Left forelimb (tissue), 1 donor: ENCODE data around the gene SGK1.
"Not testable (repeated sequence)": the region's sequence is repeated elsewhere in the genome, so short reads cannot be mapped to it uniquely, and the experiment has no call there.

Experiments used
- DNase-seq: peaks from one replicate; pipeline ENCODE4 v3.0.0-alpha.2; 2018; ENCODE audit warnings: low spot score

The SGK1 gene

DNA sequence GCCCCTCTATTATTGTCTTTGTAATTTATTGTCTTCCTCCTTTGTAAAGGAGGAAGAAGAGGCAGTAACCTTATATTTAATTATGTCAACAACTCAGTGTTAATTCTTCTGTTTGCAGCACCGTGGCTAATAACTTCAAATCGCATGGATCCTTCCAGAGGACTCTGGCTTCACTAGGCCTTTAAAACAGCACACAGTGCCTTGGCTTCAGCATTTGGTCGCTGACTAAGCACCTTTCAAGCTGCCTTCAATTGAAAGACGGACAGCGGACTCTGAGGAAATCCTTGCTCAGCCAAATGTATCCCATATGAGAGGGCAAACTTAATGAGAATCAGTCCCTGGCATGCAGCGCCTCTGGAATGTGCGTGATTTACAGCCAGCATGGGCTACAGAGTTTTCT, 64.2 kb downstream of the SGK1 start:
- no peak for DNase-seq

DNA sequence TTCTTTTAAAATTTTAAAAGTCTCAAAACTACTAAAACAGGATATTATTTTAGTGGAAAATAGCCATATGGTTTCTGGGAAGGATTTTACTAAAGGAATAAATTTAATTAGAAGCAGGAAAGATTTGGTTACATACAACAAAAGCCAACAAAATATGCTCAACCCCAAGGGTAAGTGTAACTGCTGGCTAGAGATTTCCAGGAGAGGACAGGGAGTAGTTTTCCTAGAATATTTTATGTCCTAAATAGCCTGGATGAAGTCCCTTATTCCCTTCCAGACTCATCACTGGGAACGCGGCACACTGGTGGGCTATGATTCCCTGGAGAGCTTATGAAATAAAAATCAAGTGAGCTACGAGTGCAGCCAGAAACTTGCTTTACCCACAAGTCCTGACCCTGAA, 66.6 kb downstream of the SGK1 start:
- no peak for DNase-seq

DNA sequence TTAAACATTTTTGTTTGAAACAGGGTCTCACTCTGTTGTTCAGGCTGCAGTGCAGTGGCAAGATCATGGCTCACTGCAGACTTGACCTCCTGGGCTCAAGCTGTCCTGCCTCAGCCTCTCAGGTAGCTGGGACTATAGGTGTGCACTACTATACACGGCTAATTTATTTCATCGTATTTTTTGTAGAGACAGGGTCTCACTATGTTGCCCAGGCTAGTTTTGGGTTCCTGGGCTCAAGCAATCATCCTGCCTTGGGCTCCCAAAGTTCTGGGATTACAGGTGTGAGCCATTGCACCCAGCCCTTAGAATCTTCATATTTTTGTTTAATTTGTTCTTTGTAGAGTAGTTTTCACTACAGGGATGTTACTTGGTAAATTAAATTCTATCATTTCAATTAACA, 67.1 kb downstream of the SGK1 start:
- DNase-seq: no peak

DNA sequence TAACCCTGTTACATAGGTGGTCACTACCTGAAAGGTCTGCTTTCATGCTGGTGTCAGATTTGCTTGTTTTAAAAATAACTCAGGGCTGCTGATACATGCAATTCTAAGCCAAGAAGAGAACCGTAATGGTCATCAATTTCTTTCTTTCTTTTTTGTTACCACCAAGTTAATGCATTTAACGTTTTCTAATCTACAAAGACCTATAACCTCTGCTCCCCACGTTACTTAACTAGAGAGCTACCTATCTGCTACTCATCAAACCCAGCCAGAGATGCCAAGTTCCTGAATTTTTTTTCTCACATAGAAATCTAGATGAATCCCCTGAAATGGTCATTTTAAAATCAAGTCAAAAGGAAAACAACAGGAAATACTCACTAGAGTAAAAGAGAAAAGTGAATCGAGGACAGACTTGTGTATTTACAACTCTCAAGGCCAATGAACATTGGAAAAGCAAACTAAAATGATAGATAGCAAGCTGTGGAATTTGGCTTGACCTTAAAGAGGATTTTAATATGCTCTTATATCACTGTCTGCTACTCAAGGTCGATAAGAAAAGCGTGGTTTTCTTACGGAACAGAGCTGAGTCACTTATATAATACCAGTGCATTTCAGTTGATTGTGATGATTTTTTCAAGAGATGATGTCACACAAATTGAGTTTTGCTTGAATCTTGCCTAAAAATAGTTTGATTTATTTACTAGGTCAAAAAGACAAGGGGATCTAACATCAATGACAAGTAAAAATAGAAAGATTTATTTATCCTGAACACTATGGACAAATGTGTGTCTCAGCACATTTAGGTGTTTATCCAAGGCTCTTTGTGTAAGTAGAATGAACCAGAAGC, 67.9 kb downstream of the SGK1 start:
- no peak for DNase-seq

DNA sequence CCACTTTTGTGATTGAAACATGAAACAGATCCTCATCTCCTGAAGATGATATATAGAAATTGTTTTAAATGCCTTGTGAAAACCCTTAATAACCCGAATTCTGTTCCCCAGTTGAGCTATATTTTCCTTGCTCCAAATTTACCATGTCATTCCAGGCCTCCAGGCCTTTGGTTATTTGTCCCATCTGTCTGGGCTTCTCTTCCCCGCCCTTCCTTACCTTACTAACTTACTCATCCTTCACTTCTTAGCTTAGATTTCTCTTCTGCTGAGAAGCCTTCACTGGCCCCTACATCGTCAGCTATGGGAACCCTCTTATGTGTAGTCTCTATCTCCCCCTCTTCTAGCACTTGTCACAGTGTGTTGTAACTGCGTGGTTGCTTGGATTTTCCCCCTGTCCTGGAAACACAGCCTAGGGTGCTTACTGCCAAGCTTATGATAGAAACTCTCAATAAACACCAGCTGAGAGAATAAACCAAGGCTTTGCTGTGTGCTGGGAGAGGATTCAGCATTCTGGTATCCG, 68.6 kb downstream of the SGK1 start:
- no peak for DNase-seq

DNA sequence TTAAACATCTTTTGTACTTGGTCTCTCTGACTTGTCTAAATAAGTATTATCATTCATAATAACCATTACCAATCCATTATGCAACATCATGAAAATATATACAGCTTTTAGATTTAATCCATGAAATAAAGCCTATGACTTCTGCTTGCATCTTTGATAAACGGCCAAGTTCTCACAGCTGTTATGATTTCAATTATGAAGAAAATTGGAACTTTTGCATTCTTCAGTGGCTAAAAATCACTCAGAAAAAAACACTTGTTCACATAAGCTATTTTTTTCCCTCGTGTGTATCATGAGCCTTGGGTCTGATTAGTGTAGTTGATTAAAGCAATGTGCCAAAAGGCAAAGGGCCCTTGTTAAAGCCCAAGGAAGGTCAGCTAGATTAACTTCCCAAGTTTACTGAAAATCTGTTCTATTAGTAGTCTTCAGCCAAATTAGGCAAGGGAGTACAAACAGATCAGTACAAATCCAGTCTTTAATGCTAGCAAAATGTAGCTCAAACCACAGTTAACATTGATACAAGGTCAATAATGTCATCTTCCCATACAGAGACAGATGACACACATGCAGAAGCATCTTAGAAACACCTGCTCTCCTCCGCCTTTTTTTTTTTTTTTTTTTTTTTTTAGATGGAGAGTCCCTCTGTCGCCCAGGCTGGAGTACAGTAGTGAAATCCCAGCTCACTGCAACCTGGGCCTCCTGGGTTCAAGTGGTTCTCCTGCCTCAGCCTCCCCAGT, 69.9 kb downstream of the SGK1 start:
- DNase-seq: no peak

DNA sequence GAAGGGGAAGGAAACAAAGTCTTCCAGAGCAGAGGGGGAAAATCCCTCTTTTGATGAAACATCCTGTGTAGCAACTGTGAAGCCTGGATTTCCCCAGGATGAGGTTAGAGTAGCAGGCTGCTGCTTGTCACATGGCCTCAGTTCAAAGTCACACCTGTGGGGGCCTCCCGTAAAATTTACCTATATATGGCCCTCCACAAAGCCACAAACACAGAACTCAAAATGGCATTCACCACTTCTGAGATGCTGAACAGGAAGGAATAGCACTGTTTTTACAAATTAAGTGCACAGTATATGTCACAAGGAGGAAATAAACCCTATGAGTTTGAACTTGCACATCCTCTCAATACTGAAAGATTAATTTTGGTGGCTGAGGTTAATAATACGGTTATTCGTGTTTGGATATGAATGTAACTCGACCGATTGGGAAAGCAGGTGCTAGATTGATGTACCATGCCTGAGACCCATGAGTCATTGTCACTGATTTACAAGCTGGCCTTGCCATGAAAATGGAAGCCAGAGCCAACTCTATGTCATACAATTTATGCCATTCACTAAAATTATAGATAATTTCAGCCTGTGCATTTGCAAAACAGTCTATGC, 70.6 kb downstream of the SGK1 start:
- DNase-seq: no peak

DNA sequence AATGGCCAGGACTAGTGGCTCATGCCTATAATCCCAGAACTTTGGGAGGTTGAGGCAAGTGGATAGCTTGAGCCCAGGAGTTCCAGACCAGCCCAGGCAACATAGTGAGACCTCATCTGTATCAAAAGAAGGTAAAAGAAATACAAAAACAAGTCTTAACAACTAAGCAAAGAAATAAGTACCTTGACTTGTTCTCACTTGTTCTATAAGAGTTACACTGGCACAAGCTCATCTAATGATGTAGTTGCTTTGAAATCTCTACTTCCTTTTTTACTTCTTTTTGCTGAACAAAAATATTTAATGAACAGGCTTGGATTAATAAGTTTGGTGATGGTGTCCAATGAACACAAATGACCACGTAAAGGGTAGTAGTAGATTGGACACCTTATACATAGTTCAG, 72.2 kb downstream of the SGK1 start:
- DNase-seq: no peak

DNA sequence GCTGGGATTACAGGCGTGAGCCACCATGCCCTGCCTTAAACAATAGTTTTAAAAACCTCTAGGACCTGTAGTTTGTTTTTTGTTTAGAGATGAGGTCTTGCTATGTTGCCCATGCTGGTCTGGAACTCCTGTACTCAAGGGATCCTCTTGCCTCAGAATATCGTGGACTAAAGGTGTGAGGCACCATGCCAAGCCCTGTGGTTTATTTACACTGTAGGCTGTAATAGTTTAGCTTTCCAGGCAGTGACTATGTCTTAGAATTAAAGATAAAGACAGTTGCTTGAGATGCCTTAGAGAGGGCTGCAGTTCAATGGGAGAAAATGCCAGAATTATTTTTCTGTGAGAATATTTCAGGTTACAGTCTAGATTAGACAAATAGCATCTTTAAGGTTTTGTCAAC, 72.9 kb downstream of the SGK1 start:
- no peak for DNase-seq

DNA sequence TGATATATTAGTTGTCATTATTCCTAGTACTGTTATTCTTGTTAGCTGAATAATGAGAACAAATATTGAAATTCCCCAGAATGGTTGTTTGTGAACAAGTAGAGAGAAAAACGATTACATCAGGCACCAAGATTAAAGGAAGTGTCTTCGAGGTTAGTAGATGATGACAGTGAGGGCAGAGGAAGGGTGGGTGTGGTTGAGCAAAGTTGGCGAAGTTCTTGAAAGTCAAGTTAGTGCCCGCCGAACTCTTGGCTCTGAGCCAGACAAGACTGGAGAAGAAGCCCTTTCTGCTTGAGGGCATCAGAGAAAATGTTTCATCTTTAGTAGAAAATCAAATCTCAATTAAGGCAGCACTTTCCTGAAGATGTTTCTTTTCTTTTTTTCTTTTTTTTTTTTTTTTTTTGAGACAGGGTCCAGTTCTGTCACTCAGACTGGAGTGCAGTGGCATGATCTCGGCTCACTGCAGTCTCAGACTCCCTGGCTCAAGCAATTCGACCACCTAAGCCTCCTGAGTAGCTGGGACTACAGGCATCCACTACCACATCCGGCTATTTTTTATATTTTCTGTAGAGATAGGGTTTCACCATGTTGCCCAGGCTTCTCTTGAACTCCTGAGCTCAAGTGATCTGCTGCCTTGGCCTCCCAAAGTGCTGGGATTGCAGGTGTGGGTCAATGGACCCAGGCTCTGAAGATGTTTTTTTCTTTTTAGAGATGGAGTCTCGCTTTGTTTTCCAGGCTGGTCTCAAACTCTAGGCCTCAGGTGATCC, 77.1 kb downstream of the SGK1 start:
- DNase-seq: no peak

DNA sequence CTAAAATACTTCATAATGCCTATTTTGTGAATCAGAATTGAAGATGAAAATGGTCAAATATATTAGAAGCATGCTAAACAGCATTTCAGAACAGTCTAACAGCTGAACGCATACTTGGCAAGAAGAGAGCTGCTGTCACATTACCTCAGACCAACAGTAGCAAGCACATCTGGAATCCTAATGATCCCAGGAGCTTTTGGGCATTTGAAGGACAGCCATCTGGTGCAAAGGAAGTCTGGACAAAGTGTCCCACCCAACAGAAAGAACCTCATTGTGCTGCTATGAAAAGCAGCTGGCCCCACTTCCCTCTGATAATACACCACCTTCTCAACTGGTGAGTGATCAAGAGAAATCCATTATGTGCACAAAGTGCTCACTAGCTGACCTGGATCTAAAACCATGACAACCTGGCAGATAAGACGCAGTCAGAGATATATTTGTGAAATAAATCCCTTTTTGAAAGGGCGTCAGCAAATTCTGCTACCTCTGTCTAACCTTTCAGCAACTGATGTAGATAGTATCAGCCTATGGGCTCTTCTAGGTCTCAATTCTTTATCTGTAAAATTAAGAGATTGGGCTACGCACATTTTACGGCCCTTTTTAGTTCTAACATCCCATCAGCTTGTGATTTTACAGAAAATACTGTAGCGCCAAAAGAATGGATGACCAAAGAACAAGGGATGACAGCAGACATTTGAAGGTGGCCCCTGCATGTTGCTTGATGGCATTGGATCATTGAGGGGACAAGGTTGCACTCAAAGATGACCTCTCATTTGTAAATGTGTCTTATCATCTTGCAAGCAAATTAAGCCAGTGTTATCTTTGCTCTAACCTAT, 78.7 kb downstream of the SGK1 start:
- DNase-seq: no peak

DNA sequence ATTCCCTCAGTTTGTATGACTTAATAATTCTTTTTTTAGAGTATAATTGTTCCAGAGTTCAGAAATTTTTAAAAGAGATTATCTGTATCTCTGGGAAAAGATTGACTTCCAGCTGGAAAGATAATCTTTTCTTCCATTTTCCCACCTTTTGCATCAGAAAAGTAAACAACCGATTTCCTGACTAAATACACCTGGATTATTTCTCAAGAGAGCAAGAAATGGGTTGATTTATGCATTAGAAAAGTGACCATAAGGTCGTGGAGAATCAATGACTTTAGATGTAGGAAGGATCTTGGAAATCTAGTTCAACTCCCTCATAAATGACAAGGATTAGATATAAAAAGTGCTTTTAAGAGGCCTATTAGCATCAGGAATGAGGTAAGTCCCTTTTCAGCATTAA, 79.9 kb downstream of the SGK1 start:
- DNase-seq: no peak

DNA sequence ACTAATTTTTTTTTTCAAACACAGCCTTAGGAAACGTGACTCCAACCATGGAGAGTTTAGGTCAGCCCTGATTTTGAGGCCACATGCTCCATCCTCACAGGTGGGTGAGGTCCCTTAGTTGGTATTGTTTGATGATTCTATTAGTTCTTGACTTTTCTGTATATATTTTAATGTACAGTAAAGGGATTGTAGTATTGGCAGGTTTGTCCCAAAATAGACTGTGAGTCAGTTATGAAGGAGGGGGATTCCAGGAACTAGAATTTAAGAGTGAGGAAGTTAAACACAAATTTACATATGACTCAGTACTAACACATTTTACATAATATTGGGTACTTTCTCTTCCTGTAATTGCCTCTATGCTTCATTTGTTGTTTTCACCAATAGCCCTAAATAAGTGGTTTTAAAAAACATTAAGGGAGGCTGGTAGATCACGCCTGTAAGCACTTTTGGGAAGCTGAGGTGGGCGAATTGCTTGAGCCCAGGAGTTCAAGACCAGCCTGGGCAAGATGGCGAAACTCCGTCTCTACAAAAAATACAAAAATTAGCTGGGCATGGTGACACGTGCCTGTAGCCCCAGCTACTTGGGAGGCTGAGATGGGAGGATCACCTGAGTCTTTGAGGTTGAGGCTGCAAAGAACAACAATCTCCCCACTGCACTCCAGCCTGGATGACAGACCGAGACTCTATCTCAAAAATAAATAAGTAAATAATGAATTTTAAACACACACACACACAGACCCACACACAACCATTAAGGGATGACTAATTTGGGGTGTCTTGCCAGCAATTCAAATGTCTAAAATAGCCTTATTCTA, 81.8 kb downstream of the SGK1 start:
- DNase-seq: no peak

DNA sequence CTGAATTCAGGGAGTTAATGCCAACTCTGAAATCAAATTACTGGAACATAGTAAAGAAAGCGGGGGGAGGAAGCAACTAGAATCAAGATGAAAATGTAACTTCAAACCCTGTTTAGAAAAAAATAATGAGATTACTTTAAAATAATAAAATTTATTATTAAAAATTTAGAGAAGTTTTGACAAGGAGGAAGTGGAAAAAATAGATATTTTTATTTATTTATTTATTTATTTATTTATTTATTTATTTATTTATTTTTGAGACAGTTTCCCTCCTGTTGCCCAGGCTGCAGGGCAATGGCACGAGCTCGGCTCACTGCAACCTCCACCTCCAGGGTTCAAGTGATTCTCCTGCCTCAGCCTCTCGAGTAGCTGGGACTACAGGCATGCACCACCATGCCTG, 82.6 kb downstream of the SGK1 start:
- DNase-seq: not testable (repeated sequence)

DNA sequence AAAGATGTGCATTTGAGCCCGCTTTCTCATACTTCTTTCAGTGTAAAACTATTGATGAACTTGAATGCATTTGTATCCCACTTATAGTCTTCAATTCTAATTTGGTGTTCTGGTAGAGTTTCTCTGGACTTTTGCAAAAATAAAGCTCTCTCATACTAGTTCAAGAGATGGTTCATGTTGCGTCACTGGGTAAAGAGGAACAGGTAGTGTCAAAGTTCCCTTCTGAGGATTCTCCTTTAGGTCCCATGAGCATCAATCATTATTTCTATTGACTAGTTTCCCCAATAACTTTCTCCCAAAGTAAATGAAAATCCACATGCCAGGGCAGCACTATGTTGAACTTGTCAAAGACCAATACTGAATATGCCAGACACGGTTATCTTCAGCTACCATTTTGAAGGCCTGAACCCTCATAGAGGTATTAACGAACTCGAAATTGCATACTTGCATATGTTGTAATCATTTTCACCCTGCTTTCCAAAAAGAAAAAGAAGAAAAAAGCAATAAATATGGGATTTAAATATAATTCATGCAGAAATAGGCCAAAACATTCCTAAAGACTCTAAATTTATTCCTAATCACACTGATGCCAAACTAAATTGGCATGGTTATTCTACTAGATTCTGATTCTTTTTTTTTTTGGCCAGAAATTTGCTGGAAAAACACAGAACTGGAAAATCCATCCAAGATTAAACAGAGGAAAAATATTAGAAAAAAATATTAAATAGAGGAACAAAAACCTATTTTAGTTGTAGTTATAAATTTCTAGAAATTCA, 84.5 kb downstream of the SGK1 start:
- DNase-seq: no peak

DNA sequence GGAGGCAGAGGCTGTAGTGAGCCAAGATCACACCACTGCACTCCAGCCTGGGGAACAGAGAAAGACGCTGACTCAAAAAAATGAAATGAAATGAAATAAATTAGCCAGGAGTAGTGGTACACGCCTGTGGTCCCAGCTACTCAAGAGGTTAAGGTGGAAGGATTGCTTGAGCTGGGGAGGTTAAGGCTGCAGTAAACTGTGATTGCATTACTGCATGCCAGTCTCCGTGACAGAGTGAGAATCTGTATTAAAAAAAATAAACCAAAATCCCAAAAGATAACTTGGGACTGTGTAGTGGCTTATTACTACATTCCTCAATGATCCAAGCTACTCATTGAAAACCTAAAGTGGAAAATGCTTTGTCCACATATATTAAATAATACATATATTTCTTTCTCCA, 87.0 kb downstream of the SGK1 start:
- no peak for DNase-seq

DNA sequence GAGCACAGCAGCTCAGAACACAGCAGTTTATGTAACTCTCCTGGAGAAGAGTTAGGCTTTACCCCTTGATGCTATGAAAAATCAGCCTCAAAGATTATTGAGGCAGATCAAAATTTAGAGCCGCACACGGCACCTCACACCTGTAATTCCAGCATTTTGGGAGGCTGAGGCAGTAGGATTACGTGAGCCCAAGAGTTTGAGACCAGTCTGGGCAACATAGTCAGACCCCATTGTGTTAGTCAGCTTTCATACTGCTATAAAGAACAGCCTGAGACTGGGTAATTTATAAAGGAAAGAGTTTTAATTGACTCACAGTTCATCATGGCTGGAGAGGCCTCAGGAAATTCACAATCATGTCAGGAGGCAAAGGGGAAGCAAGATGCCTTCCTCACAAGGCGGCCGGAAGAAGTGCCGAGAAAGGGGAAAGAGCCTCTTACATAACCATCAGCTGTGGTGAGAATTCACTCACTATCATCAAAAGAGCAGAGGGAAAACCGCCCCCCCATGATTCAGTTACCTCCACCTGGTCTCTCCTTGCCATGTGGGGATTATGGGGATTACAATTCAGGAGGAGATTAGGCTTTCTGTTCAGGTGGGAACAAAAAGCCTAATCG, 87.7 kb downstream of the SGK1 start:
- DNase-seq: no peak

DNA sequence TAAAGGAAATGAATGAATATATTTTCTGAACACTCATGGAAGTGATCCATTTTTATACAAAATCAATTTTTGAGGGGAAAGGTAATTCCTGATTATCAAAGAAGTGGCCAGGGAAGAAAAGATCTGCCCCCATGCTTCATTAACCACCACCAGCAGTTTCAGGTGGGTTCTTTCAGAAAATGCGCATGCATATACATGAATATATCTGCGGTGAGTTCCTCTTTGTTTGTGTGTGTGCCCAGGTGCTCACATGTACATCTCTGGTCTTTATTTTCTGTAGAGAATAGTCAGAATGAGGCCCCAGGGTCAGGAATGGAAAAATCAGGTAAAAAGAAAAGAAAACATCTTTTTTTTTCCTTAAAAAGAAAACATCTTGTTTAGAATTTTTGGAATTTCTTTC, 88.4 kb downstream of the SGK1 start:
- DNase-seq: no peak

DNA sequence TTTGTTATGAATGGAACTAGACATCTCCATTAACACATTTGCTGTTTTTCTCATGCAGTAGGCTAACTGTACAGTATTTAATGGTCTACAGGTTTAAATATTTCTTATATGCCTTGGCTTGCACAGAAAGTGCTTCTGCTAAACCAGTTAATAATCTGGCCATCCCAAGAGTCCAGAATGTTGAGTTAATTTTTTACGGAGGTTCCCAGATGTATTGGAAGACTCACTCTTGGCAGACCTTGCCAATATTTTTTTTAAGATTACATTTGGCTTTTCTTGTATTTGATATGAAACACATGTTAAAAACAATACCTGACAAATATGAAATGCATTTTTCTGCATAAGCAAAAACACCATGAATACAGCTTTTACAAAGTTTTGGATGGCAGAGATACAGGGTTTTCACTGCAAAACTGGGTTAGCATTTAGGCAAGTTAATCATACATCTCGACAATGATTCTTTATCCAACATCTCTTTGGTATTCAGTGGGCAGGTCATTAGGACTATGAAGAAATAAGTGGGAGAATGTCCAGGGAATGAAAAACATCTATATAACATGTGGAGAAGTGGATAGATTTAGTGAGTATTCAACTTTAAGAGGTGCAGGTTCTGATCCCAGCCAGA, 94.0 kb downstream of the SGK1 start:
- no peak for DNase-seq
